A673 (cell line): ENCODE results near the gene PKN2. TPM values are rescaled to one million over a fixed set of nuclear protein-coding genes. Genes with fewer than 3 reads are reported as not detected.

Source experiments
- Bru-seq: library from RNA; stranded (reverse); fragments of 400-500 nt; gene quantifications from one replicate; lab custom pipeline; 2021; lab: Mats Ljungman, UMichigan
- BruChase-seq, 2 experiments: library from RNA; stranded (reverse); fragments of 400-500 nt; gene quantifications; one replicate each; lab custom pipeline; 2021; lab: Mats Ljungman, UMichigan
- BruUV-seq: library from RNA; stranded (reverse); fragments of 400-500 nt; replicated peaks from 2 replicates; lab custom pipeline; 2021; lab: Mats Ljungman, UMichigan
- CTCF ChIA-PET: fragments of 300-600 bp; sonication (Branson Sonifier 250); formaldehyde crosslinking; loops from one replicate; lab custom pipeline; 2022; ENCODE audit warnings: antibody characterized with exemption; lab: Charles Lee
- POLR2A ChIA-PET: fragments of 300-600 bp; sonication (Branson Sonifier 250); formaldehyde crosslinking; loops from one replicate; lab custom pipeline; 2022; ENCODE audit warnings: antibody characterized with exemption; ENCODE audit not compliant: low non-redundant PET; lab: Charles Lee
- DNase-seq: peaks from one replicate; pipeline ENCODE4 v3.0.0-alpha.2; 2015; ENCODE audit warnings: low spot score
- H3K27ac ChIP-seq: fragments of 200-600 bp; sonication (generic); 2 replicates; pipeline ENCODE4 v1.5.1; 2016; ENCODE audit warnings: mixed run types, low read depth, mild to moderate bottlenecking, mixed read lengths, antibody characterized with exemption, low read length; ENCODE audit not compliant: poor library complexity, severe bottlenecking
- H3K27me3 ChIP-seq: fragments of 200-600 bp; sonication (generic); replicated peaks from 2 replicates; pipeline ENCODE4 v1.6.1; 2017; ENCODE audit warnings: mixed run types, low read depth, mild to moderate bottlenecking, mixed read lengths, antibody characterized with exemption, low read length; ENCODE audit not compliant: insufficient read depth, poor library complexity
- H3K36me3 ChIP-seq: fragments of 200-600 bp; sonication (generic); 2 replicates; pipeline ENCODE4 v1.6.1; 2016; ENCODE audit warnings: mixed run types, mild to moderate bottlenecking, mixed read lengths, antibody characterized with exemption, low read length; ENCODE audit not compliant: insufficient read depth, poor library complexity, severe bottlenecking
- H3K4me1 ChIP-seq: fragments of 200-600 bp; sonication (generic); 2 replicates; pipeline ENCODE4 v1.6.1; 2017; ENCODE audit warnings: mixed run types, mild to moderate bottlenecking, mixed read lengths, antibody characterized with exemption, low read length; ENCODE audit not compliant: insufficient read depth, poor library complexity, severe bottlenecking
- H3K4me3 ChIP-seq: fragments of 200-600 bp; sonication (generic); 2 replicates; pipeline ENCODE4 v1.5.1; 2016; ENCODE audit warnings: low read depth, mixed run types, mild to moderate bottlenecking, mixed read lengths, low read length; ENCODE audit not compliant: poor library complexity, severe bottlenecking
- H3K9me3 ChIP-seq: fragments of 200-600 bp; sonication (generic); 2 replicates; pipeline ENCODE4 v1.6.1; 2016; ENCODE audit warnings: mixed run types, low read depth, mild to moderate bottlenecking, mixed read lengths, antibody characterized with exemption, low read length; ENCODE audit not compliant: poor library complexity, severe bottlenecking
- CTCF ChIP-seq: fragments of 300-800, 200-600 bp; sonication (generic); conservative IDR thresholded peaks from 2 replicates; pipeline ENCODE4 v1.5.1; 2017; ENCODE audit warnings: low read depth, mild to moderate bottlenecking, antibody characterized with exemption, low read length, moderate library complexity, mixed read lengths
- EZH2 ChIP-seq: fragments of 200-600 bp; sonication (generic); IDR thresholded peaks from 2 replicates; pipeline ENCODE4 v1.6.1; 2017; ENCODE audit warnings: borderline replicate concordance, low read depth, mild to moderate bottlenecking, mixed read lengths, antibody characterized with exemption, low read length; ENCODE audit not compliant: poor library complexity, severe bottlenecking
- intact Hi-C: fragments of 100-400 bp; cut with micrococcal nuclease; formaldehyde crosslinking; loops from one replicate; pipeline ENCODE4 v1.10.0; 2022; ENCODE audit not compliant: unreplicated experiment
- long read RNA-seq: library from polyadenylated mRNA; stranded (forward); transcript quantifications from one replicate; pipeline ENCODE4 v2.0.0, GENCODE V29; 2022
- total RNA-seq: library from RNA; stranded (reverse); gene quantifications from 2 replicates; pipeline ENCODE4 v1.2.3, GENCODE V29; 2021

Gene PKN2
- total RNA-seq (54.1 and 55.6 TPM in 2 replicates), Bru-seq, nascent RNA (percentile 92 among the genes with signal in this experiment), BruChase-seq, experiment 1, labeled RNA remaining after a 2-hour chase (percentile 88 among the genes with signal in this experiment), BruChase-seq, experiment 2, labeled RNA remaining after a 6-hour chase (percentile 84 among the genes with signal in this experiment)
- long read RNA-seq, full-length matches to known transcripts: 13 of 37 reads
- long read RNA-seq, partial matches to known transcripts: 15 of 37 reads
- long read RNA-seq, other reads (novel, unspliced or antisense): 9 of 37 reads

GRCh38 chr1:88683541-88684481 is at the start of gene PKN2:
Gene PKN2 (plus strand): TSS chr1:88684273. CDS start chr1:88684581, 308 bp downstream.
- peaks cover 20% of the 10 kb centered on the region for H3K4me1 ChIP-seq
- no peaks in the 10 kb centered on the region for H3K9me3 ChIP-seq
- TSS peak; percentile 93 for BruUV-seq
- no peaks in the 10 kb centered on the region for H3K27me3 ChIP-seq
- DNase-seq: peak; percentile 100
- TF ChIP-seq CTCF: peak; percentile 25; the same call in 1 of the 2 replicates
- TF ChIP-seq EZH2: no peak
- ChIA-PET CTCF (interaction anchor here (0.5 to 1.3 kb wide), 3 partner anchors 28 to 30 kb away, joined by 3 to 5 read pairs (median 3); no protein-coding TSS in a partner anchor), POLR2A (interaction anchor here (0.6 kb wide), 1 partner anchor 491 kb away, joined by 3 read pairs; no protein-coding TSS in a partner anchor)
- intact Hi-C loops: loop anchor here (5.0 kb wide), 1 partner anchor 208 kb away; the partner anchor contains the start of gene GTF2B
- H3K4me3 ChIP-seq: peak within 1 kb of the TSS; percentile 85
- peak within 1 kb of the TSS; percentile 92 for H3K27ac ChIP-seq
- no peaks in the 10 kb centered on the region for H3K36me3 ChIP-seq

- ChIA-PET POLR2A (no interaction called here), CTCF (no interaction called here)
- H3K4me3 ChIP-seq: no peak overlapping the region
- no peaks in the 10 kb centered on the region for H3K27me3 ChIP-seq
- BruUV-seq: no TSS peak
- H3K27ac ChIP-seq: no peak overlapping the region
- no peaks in the 10 kb centered on the region for H3K36me3 ChIP-seq
- DNase-seq: no peak
- H3K9me3 ChIP-seq: peaks cover 16% of the 10 kb centered on the region
- intact Hi-C loops: no loop called here
- TF ChIP-seq EZH2 (no peak), CTCF (no peak)
- H3K4me1 ChIP-seq: no peaks in the 10 kb centered on the region
Observed at GRCh38 chr1:88634538-88634937, 49.5 kb upstream of the PKN2 start.

GRCh38 chr1:88640060-88640459 is 44.0 kb upstream of the PKN2 start:
- DNase-seq: no peak
- CTCF ChIA-PET: no interaction called here

More at GRCh38 chr1:88640060-88640459, 44.0 kb upstream of the PKN2 start:
- no peak for TF ChIP-seq EZH2
- no peak for TF ChIP-seq CTCF
- H3K4me3 ChIP-seq: no peak overlapping the region
- H3K36me3 ChIP-seq: no peaks in the 10 kb centered on the region
- no TSS peak for BruUV-seq
- intact Hi-C loops: no loop called here
- H3K27me3 ChIP-seq: no peaks in the 10 kb centered on the region
- H3K9me3 ChIP-seq: peaks cover 5% of the 10 kb centered on the region
- no peaks in the 10 kb centered on the region for H3K4me1 ChIP-seq
- POLR2A ChIA-PET: no interaction called here
- no peak overlapping the region for H3K27ac ChIP-seq
